Right renal pelvis (tissue), 4 donors: ENCODE results near the gene GALNT9. TPM values are rescaled to one million over a fixed set of nuclear protein-coding genes. Genes with fewer than 3 reads are reported as not detected.

Experiments
- DNase-seq, 4 donors: peaks; one replicate each; pipeline ENCODE4 v3.0.0-alpha.2; 2013; ENCODE audit warnings: low read depth in 4 of 4, low spot score in 3 of 4, missing footprints in 1 of 4
- polyA plus RNA-seq, 4 donors: library from polyadenylated mRNA; unstranded; fragments of 120-200 nt; gene quantifications; one replicate each; pipeline ENCODE4 v1.2.1, GENCODE V29; 2013; ENCODE audit not compliant: insufficient read length in 4 of 4

Gene GALNT9
- polyA plus RNA-seq, 4 donors, result 7.7 to 8.8 (median 8.4) TPM

GRCh38 chr12:132327336-132328171 lies 1.8 kb downstream of the GALNT9 start:
- no peak for DNase-seq

GRCh38 chr12:132326646-132327045 lies 2.7 kb downstream of the GALNT9 start:
- no peak for DNase-seq

- DNase-seq, result no peak
These were observed 3.7 kb downstream of the GALNT9 start for GRCh38 chr12:132325733-132326130.

- DNase-seq, result no peak
These were observed 4.3 kb downstream of the GALNT9 start for GRCh38 chr12:132324841-132325732.

GRCh38 chr12:132324173-132324572 lies 5.2 kb downstream of the GALNT9 start:
- DNase-seq, result no peak

GRCh38 chr12:132323171-132324010 lies 6.0 kb downstream of the GALNT9 start:
- DNase-seq, result no peak

GRCh38 chr12:132322206-132323132 lies 6.9 kb downstream of the GALNT9 start:
- DNase-seq, result no peak

GRCh38 chr12:132321321-132322118 lies 7.9 kb downstream of the GALNT9 start:
- DNase-seq, result no peak

- DNase-seq, result no peak
These were observed 8.6 kb downstream of the GALNT9 start for GRCh38 chr12:132320767-132321211.

GRCh38 chr12:132319991-132320570 lies 9.3 kb downstream of the GALNT9 start:
- DNase-seq, result no peak

- DNase-seq, result no peak
These were observed 9.9 kb downstream of the GALNT9 start for GRCh38 chr12:132319359-132319950.

GRCh38 chr12:132318618-132319033 lies 10.8 kb downstream of the GALNT9 start:
- DNase-seq, result no peak

GRCh38 chr12:132318135-132318534 lies 11.3 kb downstream of the GALNT9 start:
- DNase-seq, result no peak

- DNase-seq, result no peak
These were observed 12.0 kb downstream of the GALNT9 start for GRCh38 chr12:132317233-132317938.

GRCh38 chr12:132316497-132317232 lies 12.7 kb downstream of the GALNT9 start:
- DNase-seq, result no peak

- DNase-seq, result no peak
These were observed 13.4 kb downstream of the GALNT9 start for GRCh38 chr12:132315951-132316350.

GRCh38 chr12:132315507-132315906 lies 13.9 kb downstream of the GALNT9 start:
- no peak for DNase-seq
